GM23248 (cell line): ENCODE measurements around the gene GNG8.

Experiments
- EZH2 ChIP-seq: fragments of 200-600 bp; sonication (generic); IDR thresholded peaks from 2 replicates; pipeline ENCODE4 v1.6.1; 2018; ENCODE audit warnings: antibody characterized with exemption, mild to moderate bottlenecking; ENCODE audit not compliant: insufficient read depth, poor library complexity, severe bottlenecking
- EZH2phosphoT487 ChIP-seq: fragments of 200-600 bp; sonication (generic); IDR thresholded peaks from 2 replicates; pipeline ENCODE4 v1.6.1; 2018; ENCODE audit warnings: antibody characterized with exemption, moderate library complexity, mild to moderate bottlenecking, low read depth; ENCODE audit not compliant: insufficient read depth

GRCh38 chr19:46660551-46661019, 24.6 kb upstream of the GNG8 start:
- TF ChIP-seq EZH2: no peak
- no peak for TF ChIP-seq EZH2phosphoT487
